Measurements from ENCODE around the gene SMG1. TPM values are rescaled to one million over a fixed set of nuclear protein-coding genes. Genes with fewer than 3 reads are reported as not detected.

Gene SMG1
- total and polyA plus RNA-seq, 2 of the 13 experiments (the other 11 are each of a cell fraction or from before 2014, with no cell fraction given), result 48.7 to 53.7 TPM

DNA sequence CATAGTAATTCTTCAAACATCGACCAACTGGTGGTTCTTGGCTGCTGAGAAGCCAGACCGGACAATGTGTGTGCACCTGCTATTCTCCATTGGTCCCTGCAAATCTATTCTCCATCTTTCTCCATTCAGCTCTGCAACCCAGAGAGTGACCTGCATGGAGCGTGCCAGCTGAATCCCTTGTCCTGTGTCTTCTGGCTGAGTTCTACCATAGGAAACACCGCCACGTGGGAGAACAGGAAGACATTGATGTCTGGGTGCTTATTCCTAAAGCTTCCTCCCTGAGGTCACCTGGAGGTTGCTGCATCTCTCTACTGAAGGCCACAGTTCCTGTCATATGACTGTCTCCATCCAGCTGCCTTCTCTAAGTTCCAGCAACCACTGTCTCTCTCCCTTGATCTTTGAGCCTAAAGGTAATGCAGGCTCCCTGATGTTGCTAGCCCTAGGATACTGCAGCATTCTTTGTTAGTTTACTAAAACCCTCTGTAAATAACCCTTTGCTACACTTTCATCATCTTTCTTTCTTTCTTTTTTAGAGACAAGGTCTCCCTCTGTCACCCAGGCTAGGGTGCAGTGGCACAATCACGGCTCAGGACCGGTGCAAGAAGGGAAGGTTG is 10.6 kb upstream of the SMG1 start (continued):
- TF ChIP-seq ZNF710 (CRISPR knock-in tag; IDR thresholded peaks at IDR 0.05; ENCODE audit: borderline replicate concordance) (peak; percentile 99), SETDB1 (CRISPR knock-in tag; IDR thresholded peaks at IDR 0.05; ENCODE audit: borderline replicate concordance) (no peak), EHMT2 (IDR thresholded peaks at IDR 0.05; ENCODE audit: borderline replicate concordance, low read depth, low read length) (no peak), DR1 (CRISPR knock-in tag; IDR thresholded peaks at IDR 0.05) (no peak), RARG (CRISPR knock-in tag; IDR thresholded peaks at IDR 0.05; ENCODE audit: low read depth) (no peak), ZSCAN20 (CRISPR knock-in tag; IDR thresholded peaks at IDR 0.05; ENCODE audit: borderline replicate concordance) (no peak), MEIS2 (CRISPR knock-in tag; IDR thresholded peaks at IDR 0.05) (peak; percentile 68; the same call in 1 of the 2 replicates), ZNF543 (CRISPR knock-in tag; IDR thresholded peaks at IDR 0.05) (no peak), TCF12 (IDR thresholded peaks at IDR 0.05) (no peak), TCF12 (CRISPR knock-in tag; IDR thresholded peaks at IDR 0.05) (no peak), MXD3 (CRISPR knock-in tag; IDR thresholded peaks at IDR 0.05) (peak; percentile 42; the same call in 1 of the 2 replicates), HOXA3 (CRISPR knock-in tag; IDR thresholded peaks at IDR 0.05) (peak; percentile 71), KAT8 (CRISPR knock-in tag; IDR thresholded peaks at IDR 0.05) (peak; percentile 65), TOPORS (CRISPR knock-in tag; IDR thresholded peaks at IDR 0.05) (no peak), ZNF383 (CRISPR knock-in tag; IDR thresholded peaks at IDR 0.05; ENCODE audit: borderline replicate concordance) (no peak), ZBTB37 (CRISPR knock-in tag; IDR thresholded peaks at IDR 0.05) (no peak), DNMT3B (CRISPR knock-in tag; conservative IDR thresholded peaks at IDR 0.05) (no peak; the same call in 1 of the 2 replicates)
- TF ChIP-seq, protein P1, sequence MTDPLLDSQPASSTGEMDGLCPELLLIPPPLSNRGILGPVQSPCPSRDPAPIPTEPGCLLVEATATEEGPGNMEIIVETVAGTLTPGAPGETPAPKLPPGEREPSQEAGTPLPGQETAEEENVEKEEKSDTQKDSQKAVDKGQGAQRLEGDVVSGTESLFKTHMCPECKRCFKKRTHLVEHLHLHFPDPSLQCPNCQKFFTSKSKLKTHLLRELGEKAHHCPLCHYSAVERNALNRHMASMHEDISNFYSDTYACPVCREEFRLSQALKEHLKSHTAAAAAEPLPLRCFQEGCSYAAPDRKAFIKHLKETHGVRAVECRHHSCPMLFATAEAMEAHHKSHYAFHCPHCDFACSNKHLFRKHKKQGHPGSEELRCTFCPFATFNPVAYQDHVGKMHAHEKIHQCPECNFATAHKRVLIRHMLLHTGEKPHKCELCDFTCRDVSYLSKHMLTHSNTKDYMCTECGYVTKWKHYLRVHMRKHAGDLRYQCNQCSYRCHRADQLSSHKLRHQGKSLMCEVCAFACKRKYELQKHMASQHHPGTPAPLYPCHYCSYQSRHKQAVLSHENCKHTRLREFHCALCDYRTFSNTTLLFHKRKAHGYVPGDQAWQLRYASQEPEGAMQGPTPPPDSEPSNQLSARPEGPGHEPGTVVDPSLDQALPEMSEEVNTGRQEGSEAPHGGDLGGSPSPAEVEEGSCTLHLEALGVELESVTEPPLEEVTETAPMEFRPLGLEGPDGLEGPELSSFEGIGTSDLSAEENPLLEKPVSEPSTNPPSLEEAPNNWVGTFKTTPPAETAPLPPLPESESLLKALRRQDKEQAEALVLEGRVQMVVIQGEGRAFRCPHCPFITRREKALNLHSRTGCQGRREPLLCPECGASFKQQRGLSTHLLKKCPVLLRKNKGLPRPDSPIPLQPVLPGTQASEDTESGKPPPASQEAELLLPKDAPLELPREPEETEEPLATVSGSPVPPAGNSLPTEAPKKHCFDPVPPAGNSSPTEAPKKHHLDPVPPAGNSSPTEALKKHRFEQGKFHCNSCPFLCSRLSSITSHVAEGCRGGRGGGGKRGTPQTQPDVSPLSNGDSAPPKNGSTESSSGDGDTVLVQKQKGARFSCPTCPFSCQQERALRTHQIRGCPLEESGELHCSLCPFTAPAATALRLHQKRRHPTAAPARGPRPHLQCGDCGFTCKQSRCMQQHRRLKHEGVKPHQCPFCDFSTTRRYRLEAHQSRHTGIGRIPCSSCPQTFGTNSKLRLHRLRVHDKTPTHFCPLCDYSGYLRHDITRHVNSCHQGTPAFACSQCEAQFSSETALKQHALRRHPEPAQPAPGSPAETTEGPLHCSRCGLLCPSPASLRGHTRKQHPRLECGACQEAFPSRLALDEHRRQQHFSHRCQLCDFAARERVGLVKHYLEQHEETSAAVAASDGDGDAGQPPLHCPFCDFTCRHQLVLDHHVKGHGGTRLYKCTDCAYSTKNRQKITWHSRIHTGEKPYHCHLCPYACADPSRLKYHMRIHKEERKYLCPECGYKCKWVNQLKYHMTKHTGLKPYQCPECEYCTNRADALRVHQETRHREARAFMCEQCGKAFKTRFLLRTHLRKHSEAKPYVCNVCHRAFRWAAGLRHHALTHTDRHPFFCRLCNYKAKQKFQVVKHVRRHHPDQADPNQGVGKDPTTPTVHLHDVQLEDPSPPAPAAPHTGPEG (CRISPR knock-in tag; IDR thresholded peaks at IDR 0.05), result no peak
- TF ChIP-seq, protein P2, sequence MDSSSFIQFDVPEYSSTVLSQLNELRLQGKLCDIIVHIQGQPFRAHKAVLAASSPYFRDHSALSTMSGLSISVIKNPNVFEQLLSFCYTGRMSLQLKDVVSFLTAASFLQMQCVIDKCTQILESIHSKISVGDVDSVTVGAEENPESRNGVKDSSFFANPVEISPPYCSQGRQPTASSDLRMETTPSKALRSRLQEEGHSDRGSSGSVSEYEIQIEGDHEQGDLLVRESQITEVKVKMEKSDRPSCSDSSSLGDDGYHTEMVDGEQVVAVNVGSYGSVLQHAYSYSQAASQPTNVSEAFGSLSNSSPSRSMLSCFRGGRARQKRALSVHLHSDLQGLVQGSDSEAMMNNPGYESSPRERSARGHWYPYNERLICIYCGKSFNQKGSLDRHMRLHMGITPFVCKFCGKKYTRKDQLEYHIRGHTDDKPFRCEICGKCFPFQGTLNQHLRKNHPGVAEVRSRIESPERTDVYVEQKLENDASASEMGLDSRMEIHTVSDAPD (CRISPR knock-in tag; IDR thresholded peaks at IDR 0.05), result no peak
